Gastroesophageal sphincter (tissue), 3 donors: Measurements from ENCODE around the gene ZNF787.

ENCODE experiments used
- CTCF ChIP-seq, 4 experiments: fragments of 200-600 bp in 2 of 4; fragments of 450-650 bp in 2 of 4; sonication (generic) in 1 of 4; IDR thresholded peaks; one replicate each; pipeline ENCODE4 v1.5.1; 2017 to 2019; ENCODE audit warnings: antibody characterized with exemption in 4 of 4, mild to moderate bottlenecking in 2 of 4, moderate library complexity in 2 of 4
- EP300 ChIP-seq: sonication (generic); formaldehyde crosslinking; IDR thresholded peaks from one replicate; pipeline ENCODE4 v1.6.1; 2017; ENCODE audit warnings: antibody characterized with exemption, mild to moderate bottlenecking

DNA sequence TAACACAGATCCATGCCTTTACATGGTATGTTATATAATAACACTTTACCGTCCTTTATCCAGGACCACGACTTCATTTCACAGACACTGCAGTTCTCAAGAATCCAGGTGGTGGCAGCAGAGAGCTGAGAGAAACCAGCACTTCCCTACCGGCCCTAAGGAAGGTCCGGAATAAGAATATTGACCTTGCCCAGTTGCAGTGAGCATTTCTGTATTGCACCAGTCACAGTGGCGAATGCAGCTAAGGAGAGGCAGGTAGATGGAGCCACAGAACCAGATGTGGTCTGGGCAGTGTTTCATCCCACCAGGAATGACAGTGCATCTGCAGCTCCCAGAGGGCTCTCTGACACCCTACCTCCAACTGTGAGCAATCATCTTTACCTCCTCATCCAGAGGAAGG lies 44.6 kb downstream of the ZNF787 start:
- TF ChIP-seq CTCF (IDR thresholded peaks at IDR 0.05) (peak; percentile 74 to 88 (median 84)), EP300 (no peak)
